Endothelial cell of umbilical vein (primary cell): ENCODE data around the gene PLXNA1.

Source experiments
- CTCF ChIP-seq, 2 donors: IDR thresholded peaks; 1 replicate in 1 of 2; 2 replicates in 1 of 2; pipeline ENCODE4 v1.5.1; 2011; ENCODE audit warnings: low read length in 2 of 2, mild to moderate bottlenecking in 2 of 2, moderate library complexity in 2 of 2, control low read depth in 1 of 2, inconsistent platforms in 1 of 2, low read depth in 1 of 2; ENCODE audit not compliant: insufficient read depth in 1 of 2; ENCODE audit errors: extremely low read depth in 1 of 2
- EZH2 ChIP-seq: IDR thresholded peaks from 2 replicates; pipeline ENCODE4 v1.6.1; 2012; ENCODE audit warnings: borderline replicate concordance, low read depth, mild to moderate bottlenecking, moderate library complexity, low read length, inconsistent platforms; ENCODE audit not compliant: severe bottlenecking
- FOS ChIP-seq: IDR thresholded peaks from 2 replicates; pipeline ENCODE4 v1.6.1; 2011; ENCODE audit warnings: mild to moderate bottlenecking, low read length, moderate library complexity, borderline replicate concordance; ENCODE audit not compliant: insufficient read depth
- GATA2 ChIP-seq: IDR thresholded peaks from 2 replicates; pipeline ENCODE4 v1.7.0; 2011; ENCODE audit warnings: low read depth, mild to moderate bottlenecking, moderate library complexity, mixed read lengths, low read length; ENCODE audit not compliant: insufficient read length, insufficient read depth
- JUN ChIP-seq: IDR thresholded peaks from 2 replicates; pipeline ENCODE4 v1.6.1; 2011; ENCODE audit warnings: borderline replicate concordance, low read depth; ENCODE audit not compliant: insufficient read length, insufficient read depth
- MAX ChIP-seq: IDR thresholded peaks from 2 replicates; pipeline ENCODE4 v1.6.1; 2011; ENCODE audit not compliant: insufficient read depth, insufficient read length
- MYC ChIP-seq: IDR thresholded peaks from one replicate; pipeline ENCODE4 v1.6.1; 2011; ENCODE audit warnings: mild to moderate bottlenecking, low read depth, low read length
- POLR2A ChIP-seq: IDR thresholded peaks from 2 replicates; pipeline ENCODE4 v1.6.1; 2012; ENCODE audit warnings: low read depth, mild to moderate bottlenecking, control low read depth, low read length
- POLR2AphosphoS5 ChIP-seq: IDR thresholded peaks from 2 replicates; pipeline ENCODE4 v1.6.1; 2012; ENCODE audit warnings: low read depth, mild to moderate bottlenecking, control low read depth, low read length, moderate library complexity; ENCODE audit not compliant: insufficient read depth

GRCh38 chr3:126990024-126990700 lies 7.2 kb downstream of the PLXNA1 start:
- TF ChIP-seq EZH2 (no peak), CTCF (IDR thresholded peaks at IDR 0.05; ENCODE audit: extremely low read depth in 1 of 2, insufficient read depth in 1 of 2, low read depth in 1 of 2, low read length in 2 of 2) (no peak), POLR2A (no peak), MYC (no peak), FOS (no peak), MAX (no peak), POLR2AphosphoS5 (no peak), JUN (no peak), GATA2 (no peak)
